ENCODE measurements around the gene ZNF783. TPM values are rescaled to one million over a fixed set of nuclear protein-coding genes. Genes with fewer than 3 reads are reported as not detected.

Gene ZNF783
- total and polyA plus RNA-seq, 2 of the 8 experiments (the other 6 are each of a cell fraction or from before 2014, with no cell fraction given) = 7.3 to 8.2 TPM

- no peak for TF ChIP-seq RFX5 (IDR thresholded peaks at IDR 0.05; ENCODE audit: borderline replicate concordance, low read depth, low read length)
- TF ChIP-seq POLR2AphosphoS5 (IDR thresholded peaks at IDR 0.05; ENCODE audit: low read depth, low read length) = no peak
- TF ChIP-seq JUND (IDR thresholded peaks at IDR 0.05; ENCODE audit: low read length) = no peak
- TF ChIP-seq CBX5 (IDR thresholded peaks at IDR 0.05; ENCODE audit: low read depth, low read length) = no peak
- no peak for TF ChIP-seq USF2 (IDR thresholded peaks at IDR 0.05; ENCODE audit: low read length)
- TF ChIP-seq FOSL1 (IDR thresholded peaks at IDR 0.05; ENCODE audit: insufficient read depth, low read depth, low read length) = no peak
- TF ChIP-seq ASH2L (IDR thresholded peaks at IDR 0.05; ENCODE audit: low read length) = no peak
- no peak for TF ChIP-seq SUZ12 (IDR thresholded peaks at IDR 0.05; ENCODE audit: low read length)
- TF ChIP-seq JUN (IDR thresholded peaks at IDR 0.05; ENCODE audit: low read depth, low read length) = no peak
- Histone ChIP-seq H2BK12ac (ENCODE audit: low read depth, low read length) (no peak overlapping the region), H2AK5ac (ENCODE audit: low read depth, low read length) (no peak overlapping the region), H3K9me3 (ENCODE audit: insufficient read depth in 2 of 2, low read depth in 1 of 2, low read length in 1 of 2) (no peaks in the 10 kb centered on the region), H3K79me2 (ENCODE audit: control insufficient read depth in 1 of 2, insufficient read depth in 2 of 2, low read length in 2 of 2) (no peaks in the 10 kb centered on the region), H2BK15ac (ENCODE audit: low read length) (no peak overlapping the region), H3K27me3 (replicated peaks in 1 of 4; ENCODE audit: control insufficient read depth in 3 of 4, extremely low read depth in 1 of 4, insufficient read depth in 3 of 4, low read length in 3 of 4) (no peaks in the 10 kb centered on the region), H4K5ac (ENCODE audit: insufficient read length, low read depth, low read length) (no peak overlapping the region), H4K8ac (ENCODE audit: extremely low read depth, insufficient read depth, low read length) (no peak overlapping the region), H2BK20ac (ENCODE audit: low read length) (no peak overlapping the region), H3K27ac (ENCODE audit: low read depth, low read length) (no peak overlapping the region), H3K36me3 (ENCODE audit: control insufficient read depth in 2 of 4, insufficient read depth in 4 of 4, low read length in 3 of 4) (no peaks in the 10 kb centered on the region), H3K79me1 (ENCODE audit: low read depth, low read length) (no peaks in the 10 kb centered on the region), H4K91ac (replicated peaks; ENCODE audit: insufficient read length, low read length) (no peak overlapping the region), H3K4me3 (ENCODE audit: extremely low read depth in 1 of 4, insufficient read depth in 2 of 4, low read depth in 3 of 4, low read length in 4 of 4) (no peak overlapping the region), H2AFZ (ENCODE audit: low read length) (no peak overlapping the region), H3K23me2 (ENCODE audit: low read depth, low read length) (no peaks in the 10 kb centered on the region), H4K20me1 (replicated peaks in 1 of 2; ENCODE audit: control insufficient read depth in 1 of 2, insufficient read depth in 2 of 2, low read length in 2 of 2) (no peaks in the 10 kb centered on the region), H2BK120ac (replicated peaks; ENCODE audit: low read depth, low read length) (no peak overlapping the region), H3K14ac (ENCODE audit: insufficient read length) (no peak overlapping the region), H3K9ac (replicated peaks in 1 of 4; ENCODE audit: extremely low read depth in 1 of 4, low read depth in 3 of 4, low read length in 3 of 4) (no peak overlapping the region), H3K56ac (replicated peaks; ENCODE audit: insufficient read length, low read depth, low read length) (no peak overlapping the region), H3K18ac (ENCODE audit: extremely low read depth, low read length) (no peak overlapping the region), H3K23ac (ENCODE audit: insufficient read length) (no peak overlapping the region), H3K4ac (replicated peaks; ENCODE audit: insufficient read length, low read depth, low read length) (no peak overlapping the region), H3K4me2 (ENCODE audit: insufficient read depth in 1 of 2, low read depth in 2 of 2, low read length in 2 of 2) (no peak overlapping the region), H2BK5ac (ENCODE audit: low read depth, low read length) (no peak overlapping the region), H3K4me1 (replicated peaks in 1 of 4; ENCODE audit: control insufficient read depth in 3 of 4, insufficient read depth in 4 of 4, low read length in 3 of 4) (peaks cover 0 to 3% (median 1%) of the 10 kb centered on the region in 4 experiments; a peak in 3 of 7 replicates)
- FAIRE-seq (no peak), DNase-seq (ENCODE audit: low read depth in 1 of 2, low spot score in 2 of 2) (no peak)
- CTCF ChIA-PET (ENCODE audit: partially characterized antibody) = interaction anchor here (0.6 kb wide), 1 partner anchor 141 kb away, joined by 4 read pairs; no protein-coding TSS in a partner anchor
- 92% methylated on average over 2 of the region's 2 CpGs; no CpG with 5 or more reads in 1 of the 2 experiments for WGBS, 2 experiments (ENCODE audit: extremely low coverage in 1 of 2, insufficient coverage in 1 of 2, insufficient read length in 1 of 2, insufficient replicate concordance in 2 of 2, low coverage in 1 of 2, low lambda C conversion rate in 2 of 2, missing lambda C conversion rate in 1 of 2)
- POLR2A ChIA-PET (ENCODE audit: partially characterized antibody) = interaction anchor here (1.0 kb wide), 1 partner anchor 52 kb away, joined by 3 read pairs; the partner anchor contains the start of gene ZNF783
These were observed 52.0 kb downstream of the ZNF783 start for GRCh38 chr7:149313981-149314380.

All from H1 (cell line).